ENCODE measurements around the gene SLC30A1.

GRCh38 chr1:211530102-211530501 lies 48.9 kb downstream of the SLC30A1 start:
- TF ChIP-seq, protein P1, sequence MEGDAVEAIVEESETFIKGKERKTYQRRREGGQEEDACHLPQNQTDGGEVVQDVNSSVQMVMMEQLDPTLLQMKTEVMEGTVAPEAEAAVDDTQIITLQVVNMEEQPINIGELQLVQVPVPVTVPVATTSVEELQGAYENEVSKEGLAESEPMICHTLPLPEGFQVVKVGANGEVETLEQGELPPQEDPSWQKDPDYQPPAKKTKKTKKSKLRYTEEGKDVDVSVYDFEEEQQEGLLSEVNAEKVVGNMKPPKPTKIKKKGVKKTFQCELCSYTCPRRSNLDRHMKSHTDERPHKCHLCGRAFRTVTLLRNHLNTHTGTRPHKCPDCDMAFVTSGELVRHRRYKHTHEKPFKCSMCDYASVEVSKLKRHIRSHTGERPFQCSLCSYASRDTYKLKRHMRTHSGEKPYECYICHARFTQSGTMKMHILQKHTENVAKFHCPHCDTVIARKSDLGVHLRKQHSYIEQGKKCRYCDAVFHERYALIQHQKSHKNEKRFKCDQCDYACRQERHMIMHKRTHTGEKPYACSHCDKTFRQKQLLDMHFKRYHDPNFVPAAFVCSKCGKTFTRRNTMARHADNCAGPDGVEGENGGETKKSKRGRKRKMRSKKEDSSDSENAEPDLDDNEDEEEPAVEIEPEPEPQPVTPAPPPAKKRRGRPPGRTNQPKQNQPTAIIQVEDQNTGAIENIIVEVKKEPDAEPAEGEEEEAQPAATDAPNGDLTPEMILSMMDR (conservative IDR thresholded peaks at IDR 0.05; ENCODE audit: low read depth, low read length) = no peak
- no peak for TF ChIP-seq EZH2 (IDR thresholded peaks at IDR 0.05; ENCODE audit: low read length, unreplicated experiment)
- no peak for TF ChIP-seq EZH2phosphoT487 (IDR thresholded peaks at IDR 0.05; ENCODE audit: borderline replicate concordance, low read length)

All from PC-3 (cell line).